Loucy (cell line): ENCODE measurements around the gene CEP72.

Source experiments
- CTCF ChIP-seq: fragments of 200-600 bp; sonication (generic); conservative IDR thresholded peaks from 2 replicates; pipeline ENCODE4 v1.5.1; 2014; ENCODE audit warnings: mild to moderate bottlenecking, antibody characterized with exemption, low read length
- EZH2phosphoT487 ChIP-seq: fragments of 200-600 bp; IDR thresholded peaks from 2 replicates; pipeline ENCODE4 v1.6.1; 2018; ENCODE audit warnings: antibody characterized with exemption, mild to moderate bottlenecking, moderate library complexity, borderline replicate concordance

- no peak for TF ChIP-seq CTCF
- no peak for TF ChIP-seq EZH2phosphoT487
Observed at GRCh38 chr5:597871-598563, 14.1 kb upstream of the CEP72 start.
